HG02588 (cell line): Measurements from ENCODE around the gene SPIRE1.
"Not testable (repeated sequence)": the region's sequence is repeated elsewhere in the genome, so short reads cannot be mapped to it uniquely, and the experiment has no call there.

ENCODE experiments used
- ATAC-seq: cut with Tn5 transposase; IDR thresholded peaks from one replicate; pipeline ENCODE4 v1.9.1; 2021; ENCODE audit warnings: mild to moderate bottlenecking, moderate library complexity; ENCODE audit not compliant: unreplicated experiment

SPIRE1 gene

GRCh38 chr18:12647773-12648172, 10.1 kb downstream of the SPIRE1 start:
- ATAC-seq: no peak

- no peak for ATAC-seq
Observed at GRCh38 chr18:12645751-12646203, 12.1 kb downstream of the SPIRE1 start.

- no peak for ATAC-seq
Observed at GRCh38 chr18:12645254-12645653, 12.7 kb downstream of the SPIRE1 start.

- not testable (repeated sequence) for ATAC-seq
Observed at GRCh38 chr18:12643756-12644155, 14.2 kb downstream of the SPIRE1 start.

GRCh38 chr18:12640881-12641200, 17.1 kb downstream of the SPIRE1 start:
- ATAC-seq: no peak

- ATAC-seq: no peak
Observed at GRCh38 chr18:12639990-12640880, 17.7 kb downstream of the SPIRE1 start.

GRCh38 chr18:12638644-12639124, 19.2 kb downstream of the SPIRE1 start:
- ATAC-seq: no peak

- ATAC-seq: no peak
Observed at GRCh38 chr18:12637901-12638643, 19.8 kb downstream of the SPIRE1 start.

GRCh38 chr18:12637393-12637792, 20.5 kb downstream of the SPIRE1 start:
- no peak for ATAC-seq

GRCh38 chr18:12631831-12632477, 26.0 kb downstream of the SPIRE1 start:
- ATAC-seq: no peak

- ATAC-seq: no peak
Observed at GRCh38 chr18:12630136-12630535, 27.8 kb downstream of the SPIRE1 start.

- ATAC-seq: no peak
Observed at GRCh38 chr18:12628706-12629702, 28.9 kb downstream of the SPIRE1 start.

- ATAC-seq: not testable (repeated sequence)
Observed at GRCh38 chr18:12627199-12627598, 30.7 kb downstream of the SPIRE1 start.

GRCh38 chr18:12625241-12625640, 32.7 kb downstream of the SPIRE1 start:
- ATAC-seq: no peak

- ATAC-seq: no peak
Observed at GRCh38 chr18:12621742-12622306, 36.1 kb downstream of the SPIRE1 start.

GRCh38 chr18:12615748-12616147, 42.2 kb downstream of the SPIRE1 start:
- ATAC-seq: no peak

- ATAC-seq: no peak
Observed at GRCh38 chr18:12608301-12608700, 49.6 kb downstream of the SPIRE1 start.

- ATAC-seq: no peak
Observed at GRCh38 chr18:12606592-12607315, 51.2 kb downstream of the SPIRE1 start.

- ATAC-seq: no peak
Observed at GRCh38 chr18:12604445-12605007, 53.4 kb downstream of the SPIRE1 start.
